Panc1 (cell line): Measurements from ENCODE around the gene ZBTB7C.

ENCODE experiments used
- REST ChIP-seq, 2 experiments: IDR thresholded peaks; 2 replicates each; pipeline ENCODE4 v1.6.1; 2011 to 2012; ENCODE audit warnings: low read depth in 2 of 2, control low read depth in 1 of 2, low read length in 1 of 2, mild to moderate bottlenecking in 1 of 2, moderate library complexity in 1 of 2; ENCODE audit not compliant: insufficient read depth in 1 of 2
- TCF7L2 ChIP-seq: IDR thresholded peaks from 2 replicates; pipeline ENCODE4 v1.6.1; 2011; ENCODE audit warnings: mild to moderate bottlenecking, low read depth, low read length, inconsistent platforms
- TF ChIP-seq, protein P1 (sequence below): fragments of 450-650 bp; IDR thresholded peaks from 2 replicates; pipeline ENCODE4 v1.5.1; 2017; ENCODE audit warnings: mild to moderate bottlenecking

GRCh38 chr18:48121752-48122151 lies 287.4 kb downstream of the ZBTB7C start:
- no peak for TF ChIP-seq REST (IDR thresholded peaks at IDR 0.05; ENCODE audit: insufficient read depth in 1 of 2, low read depth in 2 of 2, low read length in 1 of 2)
- TF ChIP-seq, protein P1, sequence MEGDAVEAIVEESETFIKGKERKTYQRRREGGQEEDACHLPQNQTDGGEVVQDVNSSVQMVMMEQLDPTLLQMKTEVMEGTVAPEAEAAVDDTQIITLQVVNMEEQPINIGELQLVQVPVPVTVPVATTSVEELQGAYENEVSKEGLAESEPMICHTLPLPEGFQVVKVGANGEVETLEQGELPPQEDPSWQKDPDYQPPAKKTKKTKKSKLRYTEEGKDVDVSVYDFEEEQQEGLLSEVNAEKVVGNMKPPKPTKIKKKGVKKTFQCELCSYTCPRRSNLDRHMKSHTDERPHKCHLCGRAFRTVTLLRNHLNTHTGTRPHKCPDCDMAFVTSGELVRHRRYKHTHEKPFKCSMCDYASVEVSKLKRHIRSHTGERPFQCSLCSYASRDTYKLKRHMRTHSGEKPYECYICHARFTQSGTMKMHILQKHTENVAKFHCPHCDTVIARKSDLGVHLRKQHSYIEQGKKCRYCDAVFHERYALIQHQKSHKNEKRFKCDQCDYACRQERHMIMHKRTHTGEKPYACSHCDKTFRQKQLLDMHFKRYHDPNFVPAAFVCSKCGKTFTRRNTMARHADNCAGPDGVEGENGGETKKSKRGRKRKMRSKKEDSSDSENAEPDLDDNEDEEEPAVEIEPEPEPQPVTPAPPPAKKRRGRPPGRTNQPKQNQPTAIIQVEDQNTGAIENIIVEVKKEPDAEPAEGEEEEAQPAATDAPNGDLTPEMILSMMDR: no peak
- TF ChIP-seq TCF7L2: no peak
